ENCODE data around the gene BORCS5.

BORCS5 gene

DNA sequence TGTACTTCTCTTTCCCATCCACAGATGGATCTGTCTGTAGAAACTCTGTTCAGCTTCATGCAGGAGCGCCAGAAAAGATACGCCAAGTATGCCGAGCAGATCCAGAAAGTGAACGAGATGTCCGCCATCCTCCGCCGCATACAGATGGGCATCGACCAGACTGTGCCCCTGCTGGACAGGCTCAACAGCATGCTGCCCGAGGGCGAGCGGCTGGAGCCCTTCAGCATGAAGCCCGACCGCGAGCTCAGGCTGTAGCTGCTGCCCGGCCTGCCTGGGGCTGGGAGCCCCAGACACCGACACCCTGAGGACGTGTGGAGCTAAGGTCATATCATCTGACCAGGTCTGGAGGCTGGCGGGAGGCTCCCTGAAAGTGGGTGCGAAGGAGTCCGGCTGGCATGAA, 108.6 kb downstream of the BORCS5 start:
- no peak for DNase-seq (ENCODE audit: low spot score)
- no peak for TF ChIP-seq CTCF (IDR thresholded peaks at IDR 0.05; ENCODE audit: extremely low read depth, insufficient read depth, missing control alignments)
- in situ Hi-C loops (cut with MboI; ENCODE audit: low pct_unique_long_range_greater_than_20kb, low sequenced_read_pairs, unreplicated experiment): no loop called here

- in situ Hi-C loops (cut with MboI; ENCODE audit: low pct_unique_long_range_greater_than_20kb, low sequenced_read_pairs, unreplicated experiment): no loop called here
- no peak for DNase-seq (ENCODE audit: low spot score)
- no peak for TF ChIP-seq CTCF (IDR thresholded peaks at IDR 0.05; ENCODE audit: extremely low read depth, insufficient read depth, missing control alignments)
Measured at GRCh38 chr12:12466157-12466556, 109.3 kb downstream of the BORCS5 start.

DNA sequence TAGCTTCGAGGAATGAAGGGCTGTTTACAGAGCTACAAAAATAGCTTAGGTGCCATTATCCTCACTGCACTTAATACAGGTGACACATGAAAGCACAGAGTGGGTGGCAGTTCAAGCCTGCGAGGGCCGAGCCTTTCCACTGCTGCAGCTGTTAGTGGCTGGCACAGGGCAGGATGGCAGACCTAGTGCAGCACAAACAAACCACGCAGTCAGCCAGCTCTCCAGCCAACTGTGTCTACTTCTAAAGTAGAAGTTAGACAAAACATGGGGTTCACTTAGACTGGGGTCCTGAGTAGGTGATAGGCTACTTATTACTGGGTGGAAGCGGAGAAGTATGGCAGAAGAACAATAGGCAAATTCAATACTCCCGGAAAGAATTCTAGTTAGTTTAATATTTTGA, 110.4 kb downstream of the BORCS5 start:
- in situ Hi-C loops (cut with MboI; ENCODE audit: low pct_unique_long_range_greater_than_20kb, low sequenced_read_pairs, unreplicated experiment): no loop called here
- TF ChIP-seq CTCF (IDR thresholded peaks at IDR 0.05; ENCODE audit: extremely low read depth, insufficient read depth, missing control alignments): no peak
- no peak for DNase-seq (ENCODE audit: low spot score)

DNA sequence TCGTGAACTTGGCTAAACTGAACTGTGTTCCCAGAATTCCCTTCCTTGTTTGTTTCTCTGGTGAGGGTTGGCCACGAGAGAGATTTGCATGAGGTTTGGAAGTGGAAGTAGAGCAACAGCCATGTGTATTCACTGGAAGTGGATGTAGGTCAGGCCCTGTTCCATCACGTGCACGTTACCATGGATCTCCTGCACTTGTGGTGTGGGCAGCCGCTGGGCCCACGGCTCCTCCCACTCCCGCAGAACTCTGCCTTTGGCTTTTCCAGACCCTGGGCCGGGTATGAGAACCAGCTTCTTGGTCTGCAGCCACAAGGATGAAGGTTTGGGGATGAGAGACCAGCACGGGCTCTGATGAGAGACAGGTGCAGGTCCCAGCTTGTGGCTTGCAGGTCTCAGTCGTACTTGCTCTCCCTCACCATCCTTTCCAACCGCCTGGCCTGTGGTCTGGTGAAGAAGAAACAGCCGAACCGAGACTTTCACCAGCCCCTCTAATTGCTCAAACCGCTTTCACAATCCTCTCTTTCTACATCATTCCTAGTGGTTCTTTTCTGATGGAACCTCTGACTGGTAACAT, 110.9 kb downstream of the BORCS5 start:
- in situ Hi-C loops (cut with MboI; ENCODE audit: low pct_unique_long_range_greater_than_20kb, low sequenced_read_pairs, unreplicated experiment): no loop called here
- TF ChIP-seq CTCF (IDR thresholded peaks at IDR 0.05; ENCODE audit: extremely low read depth, insufficient read depth, missing control alignments): no peak
- no peak for DNase-seq (ENCODE audit: low spot score)

DNA sequence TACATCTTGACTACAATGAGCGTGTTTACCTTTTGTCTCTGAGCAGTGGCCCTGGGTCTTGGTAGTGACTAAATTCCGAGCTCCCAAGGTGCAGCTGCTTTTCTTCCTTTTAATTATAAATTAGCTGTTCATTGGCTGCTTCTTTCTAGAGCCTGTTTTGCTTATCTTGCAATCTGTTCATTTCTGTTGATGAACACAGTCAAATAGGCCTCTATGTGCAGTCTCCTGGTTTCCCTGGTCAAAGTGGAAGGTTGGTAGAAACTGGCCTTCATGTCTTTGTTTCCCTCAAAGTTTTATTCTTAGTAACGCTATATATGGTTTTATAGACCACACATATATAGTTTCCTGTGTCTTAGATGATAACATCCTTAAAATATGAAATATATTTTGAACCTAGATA, 111.7 kb downstream of the BORCS5 start:
- no peak for TF ChIP-seq CTCF (IDR thresholded peaks at IDR 0.05; ENCODE audit: extremely low read depth, insufficient read depth, missing control alignments)
- in situ Hi-C loops (cut with MboI; ENCODE audit: low pct_unique_long_range_greater_than_20kb, low sequenced_read_pairs, unreplicated experiment): no loop called here
- DNase-seq (ENCODE audit: low spot score): no peak

- in situ Hi-C loops (cut with MboI; ENCODE audit: low pct_unique_long_range_greater_than_20kb, low sequenced_read_pairs, unreplicated experiment): no loop called here
- DNase-seq (ENCODE audit: low spot score): no peak
- no peak for TF ChIP-seq CTCF (IDR thresholded peaks at IDR 0.05; ENCODE audit: extremely low read depth, insufficient read depth, missing control alignments)
Measured at GRCh38 chr12:12469386-12469785, 112.5 kb downstream of the BORCS5 start.

All from GM13977 (cell line).